ENCODE data around the gene PTMS. TPM values are rescaled to one million over a fixed set of nuclear protein-coding genes. Genes with fewer than 3 reads are reported as not detected.
A peak's percentile ranks its signal among the peaks of the same experiment; 100 is the strongest.

Gene PTMS
- total and polyA plus RNA-seq, 9 of the 15 experiments (the other 6 are each of a cell fraction or from before 2014, with no cell fraction given) = 5.1 to 287 (median 78.5) TPM

DNA sequence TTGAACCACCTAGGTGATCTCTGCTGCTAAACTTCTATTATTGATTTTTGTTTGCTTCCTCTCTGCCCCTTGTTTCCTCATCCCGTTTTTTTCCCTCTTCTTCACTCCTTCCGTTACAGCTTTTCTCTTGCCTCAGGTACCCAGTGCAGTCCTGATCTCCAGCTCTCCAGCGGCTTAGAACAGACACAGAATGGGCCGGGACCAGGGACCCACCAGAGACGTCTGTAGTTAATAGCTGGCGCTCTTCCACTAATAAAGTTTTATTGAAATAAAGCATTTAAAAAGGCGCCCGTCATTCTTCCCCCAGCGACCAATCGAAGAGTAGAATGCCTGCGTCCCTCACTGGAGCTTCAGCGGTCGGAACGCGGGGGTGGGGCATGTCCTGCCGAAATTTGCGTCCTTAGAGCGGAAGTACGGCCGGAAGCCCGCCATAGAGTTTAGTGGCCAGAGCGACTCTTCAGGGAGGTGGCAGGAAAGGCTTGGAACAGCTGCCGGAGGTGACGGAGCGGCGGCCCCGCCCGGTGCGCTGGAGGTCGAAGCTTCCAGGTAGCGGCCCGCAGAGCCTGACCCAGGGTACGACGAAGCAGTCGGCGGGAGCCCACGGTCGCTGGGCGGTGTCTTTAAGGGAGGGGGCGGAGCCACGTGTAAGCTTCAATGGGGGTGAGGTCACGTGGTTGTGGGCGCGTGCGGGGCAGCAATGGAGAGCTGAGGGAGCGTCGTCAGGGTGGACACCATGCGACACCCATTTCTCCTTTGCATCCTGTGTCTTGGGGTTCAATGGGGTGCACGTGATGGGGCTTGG, 42.4 kb upstream of the PTMS start, which contains the start of gene COPS7A (continued):
- TF ChIP-seq, protein P1, sequence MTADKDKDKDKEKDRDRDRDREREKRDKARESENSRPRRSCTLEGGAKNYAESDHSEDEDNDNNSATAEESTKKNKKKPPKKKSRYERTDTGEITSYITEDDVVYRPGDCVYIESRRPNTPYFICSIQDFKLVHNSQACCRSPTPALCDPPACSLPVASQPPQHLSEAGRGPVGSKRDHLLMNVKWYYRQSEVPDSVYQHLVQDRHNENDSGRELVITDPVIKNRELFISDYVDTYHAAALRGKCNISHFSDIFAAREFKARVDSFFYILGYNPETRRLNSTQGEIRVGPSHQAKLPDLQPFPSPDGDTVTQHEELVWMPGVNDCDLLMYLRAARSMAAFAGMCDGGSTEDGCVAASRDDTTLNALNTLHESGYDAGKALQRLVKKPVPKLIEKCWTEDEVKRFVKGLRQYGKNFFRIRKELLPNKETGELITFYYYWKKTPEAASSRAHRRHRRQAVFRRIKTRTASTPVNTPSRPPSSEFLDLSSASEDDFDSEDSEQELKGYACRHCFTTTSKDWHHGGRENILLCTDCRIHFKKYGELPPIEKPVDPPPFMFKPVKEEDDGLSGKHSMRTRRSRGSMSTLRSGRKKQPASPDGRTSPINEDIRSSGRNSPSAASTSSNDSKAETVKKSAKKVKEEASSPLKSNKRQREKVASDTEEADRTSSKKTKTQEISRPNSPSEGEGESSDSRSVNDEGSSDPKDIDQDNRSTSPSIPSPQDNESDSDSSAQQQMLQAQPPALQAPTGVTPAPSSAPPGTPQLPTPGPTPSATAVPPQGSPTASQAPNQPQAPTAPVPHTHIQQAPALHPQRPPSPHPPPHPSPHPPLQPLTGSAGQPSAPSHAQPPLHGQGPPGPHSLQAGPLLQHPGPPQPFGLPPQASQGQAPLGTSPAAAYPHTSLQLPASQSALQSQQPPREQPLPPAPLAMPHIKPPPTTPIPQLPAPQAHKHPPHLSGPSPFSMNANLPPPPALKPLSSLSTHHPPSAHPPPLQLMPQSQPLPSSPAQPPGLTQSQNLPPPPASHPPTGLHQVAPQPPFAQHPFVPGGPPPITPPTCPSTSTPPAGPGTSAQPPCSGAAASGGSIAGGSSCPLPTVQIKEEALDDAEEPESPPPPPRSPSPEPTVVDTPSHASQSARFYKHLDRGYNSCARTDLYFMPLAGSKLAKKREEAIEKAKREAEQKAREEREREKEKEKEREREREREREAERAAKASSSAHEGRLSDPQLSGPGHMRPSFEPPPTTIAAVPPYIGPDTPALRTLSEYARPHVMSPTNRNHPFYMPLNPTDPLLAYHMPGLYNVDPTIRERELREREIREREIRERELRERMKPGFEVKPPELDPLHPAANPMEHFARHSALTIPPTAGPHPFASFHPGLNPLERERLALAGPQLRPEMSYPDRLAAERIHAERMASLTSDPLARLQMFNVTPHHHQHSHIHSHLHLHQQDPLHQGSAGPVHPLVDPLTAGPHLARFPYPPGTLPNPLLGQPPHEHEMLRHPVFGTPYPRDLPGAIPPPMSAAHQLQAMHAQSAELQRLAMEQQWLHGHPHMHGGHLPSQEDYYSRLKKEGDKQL (CRISPR knock-in tag; IDR thresholded peaks at IDR 0.05; ENCODE audit: borderline replicate concordance) = no peak
- TF ChIP-seq GABPB2 (CRISPR knock-in tag; conservative IDR thresholded peaks at IDR 0.05) = no peak
- no peak for TF ChIP-seq CEBPZ (IDR thresholded peaks at IDR 0.05; ENCODE audit: borderline replicate concordance, low read depth, low read length)
- TF ChIP-seq RB1 (IDR thresholded peaks at IDR 0.05; ENCODE audit: low read depth) = peak; percentile 73
- peak in 1 of 2 experiments; percentile 88; a peak in 2 of 4 replicates for TF ChIP-seq ZNF639 (CRISPR knock-in tag; conservative IDR thresholded peaks at IDR 0.05 in 1 of 2, IDR thresholded peaks at IDR 0.05 in 1 of 2)
- no peak for TF ChIP-seq PTBP1 (IDR thresholded peaks at IDR 0.05; ENCODE audit: low read depth, low read length)
- TF ChIP-seq ZNF140 (CRISPR knock-in tag; IDR thresholded peaks at IDR 0.05) = no peak
- no peak for TF ChIP-seq ZNF239 (CRISPR knock-in tag; IDR thresholded peaks at IDR 0.05)
- peak; percentile 79 for TF ChIP-seq ZFX (CRISPR knock-in tag; IDR thresholded peaks at IDR 0.05)
- no peak for TF ChIP-seq MLX (CRISPR knock-in tag; conservative IDR thresholded peaks at IDR 0.05)
- TF ChIP-seq ZNF174 (CRISPR knock-in tag; IDR thresholded peaks at IDR 0.05) = no peak
- no peak for TF ChIP-seq IFI16 (CRISPR knock-in tag; IDR thresholded peaks at IDR 0.05)
- TF ChIP-seq ZNF24 (IDR thresholded peaks at IDR 0.05) = no peak
- peak in 1 of 2 experiments; percentile 29; a peak in 1 of 4 replicates for TF ChIP-seq TEAD1 (CRISPR knock-in tag; IDR thresholded peaks at IDR 0.05)
- TF ChIP-seq FOXP1 (CRISPR knock-in tag; IDR thresholded peaks at IDR 0.05) = no peak
- peak; percentile 87 for TF ChIP-seq POLR2G (IDR thresholded peaks at IDR 0.05; ENCODE audit: low read depth, low read length)

Data from K562 (cell line).